Testis (tissue), 2 donors: ENCODE data around the gene MGAT4C.

ENCODE experiments used
- POLR2A ChIP-seq: fragments of 450-650 bp; IDR thresholded peaks from one replicate; pipeline ENCODE4 v1.6.1; 2017; ENCODE audit warnings: antibody characterized with exemption, mild to moderate bottlenecking, moderate library complexity
- TF ChIP-seq, protein P1 (sequence below), 3 experiments: fragments of 450-650 bp in 2 of 3; fragments of 200-600 bp in 1 of 3; sonication (generic) in 1 of 3; IDR thresholded peaks; one replicate each; pipeline ENCODE4 v1.5.1; 2016 to 2019; ENCODE audit warnings: antibody characterized with exemption in 3 of 3, mild to moderate bottlenecking in 2 of 3, moderate library complexity in 1 of 3

DNA sequence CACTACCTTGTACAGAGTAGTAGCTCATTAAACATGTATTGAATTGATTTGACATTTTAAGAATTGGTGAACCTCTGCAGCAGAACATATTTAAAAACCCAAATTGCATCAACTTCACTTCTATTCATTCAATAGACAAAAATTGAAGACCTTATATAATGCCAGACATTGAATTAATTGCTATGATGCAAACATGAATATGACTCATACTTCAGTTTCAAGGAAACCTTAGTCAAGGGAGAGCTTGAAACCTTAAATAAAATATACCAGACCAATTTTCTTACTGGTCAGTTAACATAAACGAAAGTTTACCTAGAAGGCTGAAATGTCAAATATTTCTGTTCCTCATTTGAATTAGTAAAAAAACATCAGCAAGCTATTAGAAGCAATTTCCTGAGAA is 5.0 kb upstream of the MGAT4C start:
- TF ChIP-seq POLR2A = no peak
- TF ChIP-seq, protein P1, sequence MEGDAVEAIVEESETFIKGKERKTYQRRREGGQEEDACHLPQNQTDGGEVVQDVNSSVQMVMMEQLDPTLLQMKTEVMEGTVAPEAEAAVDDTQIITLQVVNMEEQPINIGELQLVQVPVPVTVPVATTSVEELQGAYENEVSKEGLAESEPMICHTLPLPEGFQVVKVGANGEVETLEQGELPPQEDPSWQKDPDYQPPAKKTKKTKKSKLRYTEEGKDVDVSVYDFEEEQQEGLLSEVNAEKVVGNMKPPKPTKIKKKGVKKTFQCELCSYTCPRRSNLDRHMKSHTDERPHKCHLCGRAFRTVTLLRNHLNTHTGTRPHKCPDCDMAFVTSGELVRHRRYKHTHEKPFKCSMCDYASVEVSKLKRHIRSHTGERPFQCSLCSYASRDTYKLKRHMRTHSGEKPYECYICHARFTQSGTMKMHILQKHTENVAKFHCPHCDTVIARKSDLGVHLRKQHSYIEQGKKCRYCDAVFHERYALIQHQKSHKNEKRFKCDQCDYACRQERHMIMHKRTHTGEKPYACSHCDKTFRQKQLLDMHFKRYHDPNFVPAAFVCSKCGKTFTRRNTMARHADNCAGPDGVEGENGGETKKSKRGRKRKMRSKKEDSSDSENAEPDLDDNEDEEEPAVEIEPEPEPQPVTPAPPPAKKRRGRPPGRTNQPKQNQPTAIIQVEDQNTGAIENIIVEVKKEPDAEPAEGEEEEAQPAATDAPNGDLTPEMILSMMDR (IDR thresholded peaks at IDR 0.05) = no peak
